PC-9 (cell line): ENCODE data around the gene TLCD3B. TPM values are rescaled to one million over a fixed set of nuclear protein-coding genes. Genes with fewer than 3 reads are reported as not detected.
"Not testable (repeated sequence)": the region's sequence is repeated elsewhere in the genome, so short reads cannot be mapped to it uniquely, and the experiment has no call there.

Source experiments
- BruUV-seq: library from RNA; stranded (reverse); fragments of 400-500 nt; replicated peaks from 2 replicates; lab custom pipeline; 2021; lab: Mats Ljungman, UMichigan
- CTCF ChIA-PET: fragments of 300-600 bp; sonication (Branson Sonifier 250); formaldehyde crosslinking; loops from one replicate; lab custom pipeline; 2022; ENCODE audit warnings: antibody characterized with exemption; lab: Charles Lee
- POLR2A ChIA-PET: fragments of 300-600 bp; sonication (Branson Sonifier 250); formaldehyde crosslinking; loops from one replicate; lab custom pipeline; 2022; ENCODE audit warnings: antibody characterized with exemption; ENCODE audit not compliant: unreplicated experiment; lab: Charles Lee
- DNase-seq, 2 experiments: peaks; one replicate each; pipeline versions ENCODE4 v3.0.0 to v3.0.0-alpha.2; 2015 to 2022; ENCODE audit warnings: mixed read lengths in 1 of 2
- H2AFZ ChIP-seq: fragments of 200-600 bp; sonication (generic); 2 replicates; pipeline ENCODE4 v1.8.1; 2017; ENCODE audit warnings: antibody characterized with exemption
- H3F3A ChIP-seq: fragments of 200-600 bp; sonication (generic); 2 replicates; pipeline ENCODE4 v1.8.1; 2017; ENCODE audit warnings: antibody characterized with exemption, mild to moderate bottlenecking, low read depth; ENCODE audit not compliant: insufficient read depth
- H3K27ac ChIP-seq: fragments of 200-600 bp; sonication (generic); 2 replicates; pipeline ENCODE4 v1.6.1; 2016; ENCODE audit warnings: mixed run types
- H3K27me3 ChIP-seq: fragments of 200-600 bp; sonication (generic); 2 replicates; pipeline ENCODE4 v1.6.1; 2016; ENCODE audit warnings: low read depth, mixed run types; ENCODE audit not compliant: insufficient read depth
- H3K36me3 ChIP-seq: fragments of 200-600 bp; sonication (generic); 2 replicates; pipeline ENCODE4 v1.6.1; 2016; ENCODE audit warnings: low read depth, mixed run types
- H3K4me1 ChIP-seq: fragments of 200-600 bp; sonication (generic); replicated peaks from 2 replicates; pipeline ENCODE4 v1.6.1; 2016; ENCODE audit warnings: mixed run types; ENCODE audit not compliant: insufficient read depth
- H3K4me2 ChIP-seq: fragments of 200-600 bp; sonication (generic); 2 replicates; pipeline ENCODE4 v1.6.1; 2017; ENCODE audit warnings: mixed run types
- H3K4me3 ChIP-seq: fragments of 200-600 bp; sonication (generic); 2 replicates; pipeline ENCODE4 v1.6.1; 2016; ENCODE audit warnings: mixed run types
- H3K79me2 ChIP-seq: fragments of 200-600 bp; sonication (generic); 2 replicates; pipeline ENCODE4 v1.6.1; 2017; ENCODE audit warnings: low read depth, mixed run types
- H3K9me2 ChIP-seq: fragments of 200-600 bp; sonication (generic); 2 replicates; pipeline ENCODE4 v1.8.1; 2017; ENCODE audit warnings: mild to moderate bottlenecking; ENCODE audit not compliant: insufficient read depth
- H3K9me3 ChIP-seq: fragments of 200-600 bp; sonication (generic); 2 replicates; pipeline ENCODE4 v1.8.1; 2016; ENCODE audit warnings: low read depth; ENCODE audit not compliant: insufficient read depth
- H4K20me1 ChIP-seq: fragments of 200-600 bp; sonication (generic); 2 replicates; pipeline ENCODE4 v1.8.1; 2017; ENCODE audit not compliant: insufficient read depth
- EZH2 ChIP-seq: fragments of 200-600 bp; sonication (generic); IDR thresholded peaks from 2 replicates; pipeline ENCODE4 v1.8.0; 2017; ENCODE audit warnings: antibody characterized with exemption, low read depth
- intact Hi-C: fragments of 100-400 bp; cut with micrococcal nuclease; formaldehyde crosslinking; loops from one replicate; pipeline ENCODE4 v1.10.0; 2022; ENCODE audit not compliant: unreplicated experiment
- total RNA-seq: library from RNA; stranded (reverse); gene quantifications from 2 replicates; pipeline ENCODE4 v1.2.3, GENCODE V29; 2021
- TF ChIP-seq, protein P1 (sequence below): fragments of 200-600 bp; sonication (generic); conservative IDR thresholded peaks from 2 replicates; pipeline ENCODE4 v1.6.1; 2017; ENCODE audit warnings: mixed run types, antibody characterized with exemption, mild to moderate bottlenecking, moderate library complexity

Gene TLCD3B
- total RNA-seq, 1 experiment from 2014 or later: 5.8 TPM

DNA sequence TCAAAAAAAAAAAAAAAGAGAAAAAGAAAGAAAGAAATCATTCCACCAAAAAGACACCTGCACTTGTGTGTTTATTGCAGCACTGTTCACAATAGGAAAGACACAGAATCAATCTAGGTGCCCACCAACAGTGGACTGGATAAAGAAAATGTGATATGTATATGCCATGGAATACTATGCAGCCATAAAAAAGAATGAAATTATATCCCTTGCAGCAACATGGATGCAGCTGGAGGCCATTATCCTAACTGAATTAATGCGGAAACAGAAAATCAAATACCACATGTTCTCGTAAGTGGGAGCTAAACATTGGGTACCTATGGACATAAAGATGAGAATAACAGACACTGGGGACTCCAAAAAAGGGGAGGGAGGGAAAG, 13.8 kb downstream of the TLCD3B start:
- TF ChIP-seq, protein P1, sequence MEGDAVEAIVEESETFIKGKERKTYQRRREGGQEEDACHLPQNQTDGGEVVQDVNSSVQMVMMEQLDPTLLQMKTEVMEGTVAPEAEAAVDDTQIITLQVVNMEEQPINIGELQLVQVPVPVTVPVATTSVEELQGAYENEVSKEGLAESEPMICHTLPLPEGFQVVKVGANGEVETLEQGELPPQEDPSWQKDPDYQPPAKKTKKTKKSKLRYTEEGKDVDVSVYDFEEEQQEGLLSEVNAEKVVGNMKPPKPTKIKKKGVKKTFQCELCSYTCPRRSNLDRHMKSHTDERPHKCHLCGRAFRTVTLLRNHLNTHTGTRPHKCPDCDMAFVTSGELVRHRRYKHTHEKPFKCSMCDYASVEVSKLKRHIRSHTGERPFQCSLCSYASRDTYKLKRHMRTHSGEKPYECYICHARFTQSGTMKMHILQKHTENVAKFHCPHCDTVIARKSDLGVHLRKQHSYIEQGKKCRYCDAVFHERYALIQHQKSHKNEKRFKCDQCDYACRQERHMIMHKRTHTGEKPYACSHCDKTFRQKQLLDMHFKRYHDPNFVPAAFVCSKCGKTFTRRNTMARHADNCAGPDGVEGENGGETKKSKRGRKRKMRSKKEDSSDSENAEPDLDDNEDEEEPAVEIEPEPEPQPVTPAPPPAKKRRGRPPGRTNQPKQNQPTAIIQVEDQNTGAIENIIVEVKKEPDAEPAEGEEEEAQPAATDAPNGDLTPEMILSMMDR: no peak
- no peak for TF ChIP-seq EZH2
- H3K4me3 ChIP-seq: no peak overlapping the region
- POLR2A ChIA-PET: no interaction called here
- no peak overlapping the region for H3K27ac ChIP-seq
- no TSS peak for BruUV-seq
- intact Hi-C loops: no loop called here
- H2AFZ ChIP-seq: no peak overlapping the region
- CTCF ChIA-PET: interaction anchor here (0.6 to 0.8 kb wide), 3 partner anchors 39 to 169 kb away, joined by 3 to 6 read pairs (median 5); no protein-coding TSS in a partner anchor
- H3F3A ChIP-seq: peaks cover 13% of the 10 kb centered on the region
- no peaks in the 10 kb centered on the region for H4K20me1 ChIP-seq
- no peaks in the 10 kb centered on the region for H3K9me2 ChIP-seq
- H3K4me1 ChIP-seq: no peaks in the 10 kb centered on the region; the same call in 1 of the 2 replicates
- H3K4me2 ChIP-seq: no peak overlapping the region
- no peak for DNase-seq
- H3K9me3 ChIP-seq: no peaks in the 10 kb centered on the region
- no peaks in the 10 kb centered on the region for H3K79me2 ChIP-seq
- H3K36me3 ChIP-seq: no peaks in the 10 kb centered on the region
- H3K27me3 ChIP-seq: no peaks in the 10 kb centered on the region

DNA sequence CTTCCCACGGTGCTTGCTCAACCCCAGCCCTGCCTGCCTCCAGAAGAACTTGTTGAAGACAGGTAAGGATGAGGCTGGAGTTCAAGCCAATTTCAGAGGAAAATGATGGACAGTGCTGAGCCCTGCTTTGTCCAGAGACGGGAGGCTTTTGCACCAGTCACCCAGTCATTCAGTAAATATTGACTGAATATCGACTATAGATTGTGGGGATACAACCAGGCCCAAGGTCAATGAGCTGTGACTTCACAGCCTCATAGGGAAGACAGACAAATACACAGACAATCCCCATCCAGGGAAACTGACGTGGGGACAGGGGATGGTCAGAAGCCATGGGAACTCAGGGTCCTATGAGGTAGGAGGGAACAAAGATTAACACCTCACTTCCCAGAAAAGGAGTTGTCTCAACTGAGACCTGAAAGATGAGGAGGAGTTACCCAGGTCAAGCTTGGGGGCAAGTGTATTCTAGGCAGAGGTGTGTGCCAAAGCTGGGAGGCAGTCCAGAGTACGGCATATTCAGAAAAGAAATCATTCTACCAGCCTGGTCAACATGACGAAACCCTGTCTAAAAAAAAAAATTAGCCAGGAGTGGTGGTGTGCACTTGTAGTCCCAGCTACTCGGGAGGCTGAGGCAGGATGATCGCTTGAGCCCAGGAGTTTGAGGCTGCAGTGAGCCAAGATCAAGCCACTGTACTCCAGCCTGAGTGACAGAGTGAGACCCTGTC, 14.4 kb downstream of the TLCD3B start:
- Histone ChIP-seq H4K20me1 (no peaks in the 10 kb centered on the region), H3K36me3 (no peaks in the 10 kb centered on the region), H3K4me1 (no peaks in the 10 kb centered on the region; the same call in 1 of the 2 replicates), H3K4me2 (no peak overlapping the region), H3K9me3 (no peaks in the 10 kb centered on the region), H3K79me2 (no peaks in the 10 kb centered on the region), H2AFZ (no peak overlapping the region), H3K27me3 (peaks cover 2% of the 10 kb centered on the region; the same call in 1 of the 2 replicates), H3K9me2 (no peaks in the 10 kb centered on the region), H3K4me3 (no peak overlapping the region), H3F3A (peaks cover 13% of the 10 kb centered on the region), H3K27ac (no peak overlapping the region)
- POLR2A ChIA-PET: no interaction called here
- CTCF ChIA-PET: interaction anchor here (0.6 to 0.8 kb wide), 2 partner anchors 38 to 149 kb away, joined by 3 to 5 read pairs; no protein-coding TSS in a partner anchor
- BruUV-seq: no TSS peak
- DNase-seq: no peak
- intact Hi-C loops: no loop called here
- no peak for TF ChIP-seq EZH2
- TF ChIP-seq, protein P1: no peak

DNA sequence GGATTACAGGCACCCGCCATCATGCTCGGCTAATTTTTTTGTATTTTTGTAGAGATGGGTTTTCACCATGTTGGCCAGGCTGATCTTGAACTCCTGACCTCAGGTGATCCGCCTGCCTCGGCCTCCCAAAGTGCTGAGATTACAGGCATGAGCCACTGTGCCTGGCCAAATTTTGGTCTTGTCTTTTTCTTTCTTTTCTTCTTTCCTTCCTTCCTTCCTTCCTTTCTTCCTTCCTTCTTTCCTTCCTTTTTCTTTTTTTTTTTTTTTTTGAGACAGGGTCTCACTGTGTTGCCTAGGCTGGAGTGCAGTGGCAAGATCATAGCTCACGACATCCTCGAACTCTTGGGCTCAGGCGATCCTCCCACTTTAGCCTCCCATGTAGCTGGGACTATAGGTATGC, 15.6 kb downstream of the TLCD3B start:
- DNase-seq, H3K36me3 ChIP-seq, H4K20me1 ChIP-seq, H2AFZ ChIP-seq, H3K27ac ChIP-seq, H3K4me2 ChIP-seq, H3K4me3 ChIP-seq, H3K79me2 ChIP-seq, intact Hi-C loops, CTCF ChIA-PET, BruUV-seq, H3K9me2 ChIP-seq, H3K4me1 ChIP-seq, H3K9me3 ChIP-seq: not testable (repeated sequence)
- POLR2A ChIA-PET: interaction anchor here (0.6 kb wide), 2 partner anchors 79 to 371 kb away, joined by 3 to 14 read pairs; no protein-coding TSS in a partner anchor
- H3K27me3 ChIP-seq: peaks cover 12% of the 10 kb centered on the region
- H3F3A ChIP-seq: peaks cover 13% of the 10 kb centered on the region

DNA sequence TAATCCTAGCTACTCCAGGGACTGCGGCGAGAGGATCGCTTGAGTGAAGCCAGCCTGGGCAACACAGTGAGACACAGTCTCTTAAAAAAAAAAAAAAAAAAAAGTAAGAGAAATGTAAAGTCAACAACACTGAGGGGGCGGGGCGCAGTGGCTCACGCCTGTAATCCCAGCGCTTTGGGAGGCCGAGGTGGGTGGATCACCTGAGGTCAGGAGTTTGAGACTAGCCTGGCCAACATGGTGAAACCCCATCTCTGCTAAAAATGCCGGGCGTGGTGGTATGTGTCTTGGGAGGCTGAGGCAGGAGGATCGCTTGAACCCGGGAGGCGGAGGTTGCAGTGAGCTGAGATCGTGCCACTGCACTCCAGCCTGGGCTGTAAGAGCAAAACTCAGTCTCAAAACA, 18.5 kb downstream of the TLCD3B start:
- H4K20me1 ChIP-seq, H3K9me2 ChIP-seq, H3K36me3 ChIP-seq, H3K27ac ChIP-seq, BruUV-seq, DNase-seq, H2AFZ ChIP-seq, H3K4me3 ChIP-seq, H3K9me3 ChIP-seq, H3K4me1 ChIP-seq, intact Hi-C loops, H3K4me2 ChIP-seq, H3F3A ChIP-seq, H3K79me2 ChIP-seq: not testable (repeated sequence)
- peaks cover 16% of the 10 kb centered on the region for H3K27me3 ChIP-seq
- CTCF ChIA-PET: interaction anchor here (0.6 to 0.7 kb wide), 3 partner anchors 87 to 663 kb away, joined by 5 to 13 read pairs (median 7); no protein-coding TSS in a partner anchor
- POLR2A ChIA-PET: interaction anchor here (0.7 kb wide), 1 partner anchor 148 kb away, joined by 9 read pairs; no protein-coding TSS in a partner anchor
